SK-N-SH (cell line): ENCODE data around the gene ABHD13. TPM values are rescaled to one million over a fixed set of nuclear protein-coding genes. Genes with fewer than 3 reads are reported as not detected.

Source experiments
- CTCF ChIA-PET: fragments of 300-600, 350-600 bp; formaldehyde crosslinking; extraction: SDS; loops from one replicate; lab custom pipeline; 2021; lab: Yijun Ruan, JAX
- POLR2A ChIA-PET: fragments of 350-600 bp; sonication (Branson Sonifier 250); formaldehyde crosslinking; extraction: SDS; loops from one replicate; lab custom pipeline; 2020; ENCODE audit warnings: antibody characterized with exemption, inconsistent platforms; lab: Yijun Ruan, JAX
- DNase-seq: peaks from one replicate; pipeline ENCODE4 v3.0.0; 2012
- H2AFZ ChIP-seq: fragments of 200-600 bp; sonication (generic); 2 replicates; pipeline ENCODE4 v1.8.1; 2016; ENCODE audit warnings: antibody characterized with exemption, mild to moderate bottlenecking, low read depth
- H3F3A ChIP-seq: fragments of 200-600 bp; sonication (generic); replicated peaks from 2 replicates; pipeline ENCODE3; 2016; ENCODE audit warnings: antibody characterized with exemption, mild to moderate bottlenecking; ENCODE audit not compliant: insufficient read depth
- H3K27ac ChIP-seq, 2 experiments: fragments of 200-500 bp in 1 of 2; fragments of 200-600 bp in 1 of 2; sonication (Bioruptor generic) in 1 of 2; sonication (generic), shearing (Covaris generic) in 1 of 2; 2 replicates each; pipeline versions ENCODE4 v1.5.1 to v1.6.1; 2014 to 2016; ENCODE audit warnings: low read depth in 2 of 2, inconsistent platforms in 1 of 2, low read length in 1 of 2, mild to moderate bottlenecking in 1 of 2, mixed read lengths in 1 of 2
- H3K27me3 ChIP-seq: fragments of 200-600 bp; sonication (generic), shearing (Covaris generic); 2 replicates; pipeline ENCODE4 v1.6.1; 2016; ENCODE audit warnings: mixed run types; ENCODE audit not compliant: insufficient read depth
- H3K36me3 ChIP-seq, 2 experiments: fragments of 200-500 bp in 1 of 2; fragments of 200-600 bp in 1 of 2; sonication (Bioruptor generic) in 1 of 2; sonication (generic) in 1 of 2; replicated peaks in 1 of 2; 2 replicates each; pipeline versions ENCODE3 to v1.5.1; 2014 to 2016; ENCODE audit warnings: low read length in 1 of 2, mild to moderate bottlenecking in 1 of 2; ENCODE audit not compliant: insufficient read depth in 2 of 2, control insufficient read depth in 1 of 2
- H3K4me1 ChIP-seq, 2 experiments: fragments of 200-500 bp in 1 of 2; fragments of 200-600 bp in 1 of 2; sonication (Bioruptor generic) in 1 of 2; sonication (generic), shearing (Covaris generic) in 1 of 2; 2 replicates each; pipeline versions ENCODE4 v1.5.1 to v1.6.1; 2014 to 2016; ENCODE audit warnings: low read depth in 1 of 2, low read length in 1 of 2, mixed run types in 1 of 2; ENCODE audit not compliant: insufficient read depth in 2 of 2, control insufficient read depth in 1 of 2
- H3K4me2 ChIP-seq: fragments of 200-600 bp; sonication (generic), shearing (Covaris generic); 2 replicates; pipeline ENCODE4 v1.6.1; 2017; ENCODE audit warnings: mixed run types
- H3K4me3 ChIP-seq, 2 experiments: fragments of 200-500 bp in 1 of 2; fragments of 200-600 bp in 1 of 2; sonication (Bioruptor generic) in 1 of 2; sonication (generic), shearing (Covaris generic) in 1 of 2; 2 replicates each; pipeline versions ENCODE4 v1.5.1 to v1.8.1; 2014 to 2016; ENCODE audit warnings: low read depth in 2 of 2, inconsistent platforms in 1 of 2, low read length in 1 of 2, mild to moderate bottlenecking in 1 of 2, mixed read lengths in 1 of 2, moderate library complexity in 1 of 2
- H3K79me2 ChIP-seq: fragments of 200-600 bp; sonication (generic); 2 replicates; pipeline ENCODE4 v1.8.1; 2017; ENCODE audit warnings: mild to moderate bottlenecking; ENCODE audit not compliant: insufficient read depth
- H3K9ac ChIP-seq: fragments of 200-600 bp; sonication (generic); 2 replicates; pipeline ENCODE4 v1.6.1; 2017; ENCODE audit warnings: mixed run types
- H3K9me2 ChIP-seq: fragments of 200-600 bp; sonication (generic); 2 replicates; pipeline ENCODE4 v1.6.1; 2017; ENCODE audit warnings: mixed run types
- H3K9me3 ChIP-seq: fragments of 200-600 bp; sonication (generic); 2 replicates; pipeline ENCODE4 v1.6.1; 2017; ENCODE audit warnings: mixed run types, mild to moderate bottlenecking, moderate library complexity
- H4K20me1 ChIP-seq: fragments of 200-600 bp; sonication (generic); 2 replicates; pipeline ENCODE4 v1.6.1; 2017; ENCODE audit warnings: mild to moderate bottlenecking, mixed run types; ENCODE audit not compliant: insufficient read depth
- CTCF ChIP-seq: fragments of 200-600 bp; sonication (generic); IDR thresholded peaks from 2 replicates; pipeline ENCODE4 v1.6.1; 2017; ENCODE audit warnings: antibody characterized with exemption, mild to moderate bottlenecking, moderate library complexity
- ELF1 ChIP-seq: IDR thresholded peaks from 2 replicates; pipeline ENCODE4 v1.4.0; 2012
- FOXM1 ChIP-seq: IDR thresholded peaks from 2 replicates; pipeline ENCODE4 v1.4.0; 2012; ENCODE audit warnings: low read depth, mild to moderate bottlenecking
- GATA2 ChIP-seq: sonication (generic); formaldehyde crosslinking; IDR thresholded peaks from 2 replicates; pipeline ENCODE4 v1.5.0; 2020; ENCODE audit warnings: mild to moderate bottlenecking, missing genetic modification reagents
- MEF2A ChIP-seq: IDR thresholded peaks from 2 replicates; pipeline ENCODE4 v1.4.0; 2012; ENCODE audit warnings: low read depth, borderline replicate concordance
- MXI1 ChIP-seq: IDR thresholded peaks from 2 replicates; pipeline ENCODE4 v1.6.1; 2012; ENCODE audit warnings: mild to moderate bottlenecking, low read depth, low read length, improper control_type of control experiment
- NRF1 ChIP-seq: IDR thresholded peaks from 2 replicates; pipeline ENCODE4 v1.6.1; 2012; ENCODE audit warnings: low read depth, mild to moderate bottlenecking, low read length
- POLR2AphosphoS5 ChIP-seq: IDR thresholded peaks from 2 replicates; pipeline ENCODE4 v1.6.1; 2012; ENCODE audit warnings: low read depth, low read length
- RAD21 ChIP-seq: IDR thresholded peaks from 2 replicates; pipeline ENCODE4 v1.6.1; 2012; ENCODE audit warnings: mild to moderate bottlenecking, low read length
- RCOR1 ChIP-seq: fragments of 150-350 bp; IDR thresholded peaks from 2 replicates; pipeline ENCODE4 v1.6.1; 2017; ENCODE audit warnings: antibody characterized with exemption, low read length
- REST ChIP-seq: IDR thresholded peaks from 2 replicates; pipeline ENCODE4 v1.6.1; 2012; ENCODE audit warnings: mild to moderate bottlenecking, low read depth, low read length, moderate library complexity
- ZBTB33 ChIP-seq: IDR thresholded peaks from 2 replicates; pipeline ENCODE4 v1.4.0; 2012; ENCODE audit warnings: low read depth, borderline replicate concordance
- WGBS: methylation state at CpG from one replicate; pipeline ENCODE4 v1.1.6; 2017; ENCODE audit warnings: low lambda C conversion rate; 5-methylcytosine and 5-hydroxymethylcytosine counted together
- polyA plus RNA-seq, 3 experiments: library from polyadenylated mRNA; depleted of rRNA; stranded (reverse); fragments of >200 nt; gene quantifications; 2 replicates each; pipeline ENCODE4 v1.2.3, GENCODE V29; 2012
- TF ChIP-seq, protein P1 (sequence below): IDR thresholded peaks from 2 replicates; pipeline ENCODE4; 2012

Gene ABHD13
- polyA plus RNA-seq, 1 of the 3 experiments (the other 2 are of a cell fraction), result 2.9 TPM

DNA sequence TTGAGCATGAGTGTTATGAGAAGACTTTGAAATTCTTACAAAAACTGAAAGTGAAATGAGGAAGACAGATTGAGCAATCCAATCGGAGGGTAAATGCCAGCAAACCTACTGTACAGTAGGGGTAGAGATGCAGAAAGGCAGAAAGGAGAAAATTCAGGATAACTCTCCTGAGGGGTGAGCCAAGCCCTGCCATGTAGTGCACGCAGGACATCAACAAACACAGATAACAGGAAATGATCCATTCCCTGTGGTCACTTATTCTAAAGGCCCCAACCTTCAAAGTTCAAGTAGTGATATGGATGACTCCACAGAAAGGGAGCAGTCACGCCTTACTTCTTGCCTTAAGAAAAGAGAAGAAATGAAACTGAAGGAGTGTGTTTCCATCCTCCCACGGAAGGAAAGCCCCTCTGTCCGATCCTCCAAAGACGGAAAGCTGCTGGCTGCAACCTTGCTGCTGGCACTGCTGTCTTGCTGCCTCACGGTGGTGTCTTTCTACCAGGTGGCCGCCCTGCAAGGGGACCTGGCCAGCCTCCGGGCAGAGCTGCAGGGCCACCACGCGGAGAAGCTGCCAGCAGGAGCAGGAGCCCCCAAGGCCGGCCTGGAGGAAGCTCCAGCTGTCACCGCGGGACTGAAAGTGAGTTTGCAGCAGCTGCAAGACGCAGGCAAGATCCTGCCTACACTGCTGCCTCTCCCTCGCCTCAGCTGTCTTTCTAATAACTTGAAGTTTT lies 51.6 kb downstream of the ABHD13 start, which contains the start of gene TNFSF13B (continued):
- TF ChIP-seq FOXM1, result no peak
- TF ChIP-seq RCOR1, result no peak
- no peak for TF ChIP-seq CTCF

DNA sequence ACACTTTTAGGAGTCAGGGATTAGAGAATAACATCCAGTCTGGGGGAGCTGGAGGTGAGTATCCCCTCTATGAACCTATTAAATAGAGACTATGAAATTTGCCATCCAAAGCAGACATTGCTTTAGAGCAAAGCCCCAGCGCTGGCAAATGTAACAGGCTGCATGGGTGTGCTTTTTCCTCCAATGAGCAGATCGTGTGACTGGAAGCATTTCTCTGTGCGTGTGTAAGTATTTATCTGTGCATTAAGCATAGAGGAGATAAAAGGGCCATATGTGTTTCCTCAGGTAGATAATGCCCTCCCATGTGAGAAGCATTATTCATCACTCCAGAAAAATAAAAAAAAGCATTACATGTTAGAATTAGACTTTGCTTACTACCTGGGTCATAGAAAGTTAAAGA lies 52.2 kb downstream of the ABHD13 start:
- no peaks in the 10 kb centered on the region for H3K36me3 ChIP-seq
- H3K27ac ChIP-seq, result no peak overlapping the region
- no peaks in the 10 kb centered on the region for H3K9me2 ChIP-seq
- peak; percentile 37 for DNase-seq
- no peaks in the 10 kb centered on the region for H3K9me3 ChIP-seq
- WGBS, result 73% methylated on average over 3 of the region's 3 CpGs
- H3K4me2 ChIP-seq, result no peak overlapping the region
- TF ChIP-seq GATA2 (CRISPR knock-in tag), result peak; percentile 54
- TF ChIP-seq MEF2A, result no peak
- TF ChIP-seq RCOR1, result peak; percentile 85
- ChIA-PET CTCF (interaction anchor here (0.6 kb wide), 1 partner anchor 18 kb away, joined by 3 read pairs; no protein-coding TSS in a partner anchor), POLR2A (no interaction called here)
- H3F3A ChIP-seq, result no peaks in the 10 kb centered on the region
- H3K4me3 ChIP-seq, result no peak overlapping the region
- H4K20me1 ChIP-seq, result no peaks in the 10 kb centered on the region
- no peaks in the 10 kb centered on the region for H3K27me3 ChIP-seq
- H3K79me2 ChIP-seq, result no peaks in the 10 kb centered on the region
- H3K4me1 ChIP-seq, result peaks cover 0 to 7% of the 10 kb centered on the region in 2 experiments; a peak in 2 of 4 replicates
- no peak overlapping the region for H3K9ac ChIP-seq
- H2AFZ ChIP-seq, result no peak overlapping the region

DNA sequence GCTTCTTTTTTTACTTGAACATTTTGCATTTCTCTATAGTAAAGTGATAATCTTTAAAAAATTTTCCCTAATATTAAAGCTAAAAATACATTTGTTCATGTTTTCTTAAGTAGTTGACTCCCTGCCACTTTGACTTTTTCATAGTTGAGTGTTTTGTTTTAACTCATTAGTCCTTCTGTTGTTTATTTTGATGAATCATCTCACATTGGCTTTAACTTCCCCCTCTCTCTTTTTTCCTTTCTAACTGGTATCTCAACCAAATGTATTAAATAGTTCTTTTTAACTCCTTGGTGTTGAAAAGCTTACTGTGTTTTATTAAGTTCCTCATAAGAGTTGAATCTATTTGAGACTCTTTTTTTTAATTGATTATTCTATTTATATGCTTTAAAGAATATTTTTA lies 54.1 kb downstream of the ABHD13 start:
- Histone ChIP-seq H2AFZ (no peak overlapping the region), H3K27ac (no peak overlapping the region), H3F3A (no peaks in the 10 kb centered on the region), H3K4me2 (no peak overlapping the region), H3K27me3 (no peaks in the 10 kb centered on the region), H3K79me2 (no peaks in the 10 kb centered on the region), H3K9me3 (no peaks in the 10 kb centered on the region), H3K4me3 (no peak overlapping the region), H3K9ac (no peak overlapping the region), H3K36me3 (no peaks in the 10 kb centered on the region), H3K4me1 (peaks cover 0 to 7% of the 10 kb centered on the region in 2 experiments; a peak in 2 of 4 replicates), H4K20me1 (no peaks in the 10 kb centered on the region), H3K9me2 (no peaks in the 10 kb centered on the region)
- no peak for DNase-seq
- ChIA-PET POLR2A (no interaction called here), CTCF (interaction anchor here (0.6 to 1.0 kb wide), 2 partner anchors 8 to 45 kb away, joined by 3 read pairs; no protein-coding TSS in a partner anchor)
- TF ChIP-seq RAD21 (no peak), NRF1 (no peak), ELF1 (no peak), RCOR1 (no peak), POLR2AphosphoS5 (no peak), ZBTB33 (no peak), MXI1 (no peak), REST (no peak)
- TF ChIP-seq, protein P1, sequence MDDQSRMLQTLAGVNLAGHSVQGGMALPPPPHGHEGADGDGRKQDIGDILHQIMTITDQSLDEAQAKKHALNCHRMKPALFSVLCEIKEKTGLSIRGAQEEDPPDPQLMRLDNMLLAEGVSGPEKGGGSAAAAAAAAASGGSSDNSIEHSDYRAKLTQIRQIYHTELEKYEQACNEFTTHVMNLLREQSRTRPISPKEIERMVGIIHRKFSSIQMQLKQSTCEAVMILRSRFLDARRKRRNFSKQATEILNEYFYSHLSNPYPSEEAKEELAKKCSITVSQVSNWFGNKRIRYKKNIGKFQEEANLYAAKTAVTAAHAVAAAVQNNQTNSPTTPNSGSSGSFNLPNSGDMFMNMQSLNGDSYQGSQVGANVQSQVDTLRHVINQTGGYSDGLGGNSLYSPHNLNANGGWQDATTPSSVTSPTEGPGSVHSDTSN, result no peak
